NB4 (cell line): Measurements from ENCODE around the gene ZKSCAN2.

Experiments used
- POLR2A ChIP-seq: IDR thresholded peaks from 2 replicates; pipeline ENCODE4 v1.6.1; 2011; ENCODE audit warnings: mild to moderate bottlenecking; ENCODE audit not compliant: insufficient read length; ENCODE audit errors: extremely low read depth
- TF ChIP-seq, protein P1 (sequence below): IDR thresholded peaks from one replicate; pipeline ENCODE4 v1.5.1; 2012; ENCODE audit warnings: low read depth, low read length

GRCh38 chr16:25289466-25289865 lies 31.8 kb upstream of the ZKSCAN2 start:
- TF ChIP-seq, protein P1, sequence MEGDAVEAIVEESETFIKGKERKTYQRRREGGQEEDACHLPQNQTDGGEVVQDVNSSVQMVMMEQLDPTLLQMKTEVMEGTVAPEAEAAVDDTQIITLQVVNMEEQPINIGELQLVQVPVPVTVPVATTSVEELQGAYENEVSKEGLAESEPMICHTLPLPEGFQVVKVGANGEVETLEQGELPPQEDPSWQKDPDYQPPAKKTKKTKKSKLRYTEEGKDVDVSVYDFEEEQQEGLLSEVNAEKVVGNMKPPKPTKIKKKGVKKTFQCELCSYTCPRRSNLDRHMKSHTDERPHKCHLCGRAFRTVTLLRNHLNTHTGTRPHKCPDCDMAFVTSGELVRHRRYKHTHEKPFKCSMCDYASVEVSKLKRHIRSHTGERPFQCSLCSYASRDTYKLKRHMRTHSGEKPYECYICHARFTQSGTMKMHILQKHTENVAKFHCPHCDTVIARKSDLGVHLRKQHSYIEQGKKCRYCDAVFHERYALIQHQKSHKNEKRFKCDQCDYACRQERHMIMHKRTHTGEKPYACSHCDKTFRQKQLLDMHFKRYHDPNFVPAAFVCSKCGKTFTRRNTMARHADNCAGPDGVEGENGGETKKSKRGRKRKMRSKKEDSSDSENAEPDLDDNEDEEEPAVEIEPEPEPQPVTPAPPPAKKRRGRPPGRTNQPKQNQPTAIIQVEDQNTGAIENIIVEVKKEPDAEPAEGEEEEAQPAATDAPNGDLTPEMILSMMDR: no peak
- TF ChIP-seq POLR2A: no peak
